IMR-90 (cell line): ENCODE measurements around the gene SGTB. TPM values are rescaled to one million over a fixed set of nuclear protein-coding genes. Genes with fewer than 3 reads are reported as not detected.

Source experiments
- ATAC-seq: fragments of 200-7000 bp; cut with Tn5 transposase; 2 replicates; pipeline ENCODE4 v1.9.1; 2020; ENCODE audit warnings: low read depth, mild to moderate bottlenecking, moderate library complexity
- BruUV-seq: library from RNA; stranded (reverse); fragments of 400-500 nt; replicated peaks from 2 replicates; lab custom pipeline; 2021; lab: Mats Ljungman, UMichigan
- CTCF ChIA-PET: fragments of 300-600 bp; formaldehyde crosslinking; extraction: SDS; loops from one replicate; lab custom pipeline; 2021; ENCODE audit warnings: antibody characterized with exemption; lab: Yijun Ruan, JAX
- POLR2A ChIA-PET: fragments of 300-600 bp; sonication (Branson Sonifier 250); formaldehyde crosslinking; loops from one replicate; lab custom pipeline; 2022; ENCODE audit warnings: antibody characterized with exemption; ENCODE audit not compliant: unreplicated experiment; lab: Charles Lee
- DNase-seq: peaks from one replicate; pipeline ENCODE4 v3.0.0; 2013
- H2AFZ ChIP-seq: replicated peaks from 2 replicates; pipeline ENCODE3; 2013; ENCODE audit warnings: low read length, mild to moderate bottlenecking; ENCODE audit not compliant: poor library complexity
- H2AK5ac ChIP-seq: 2 replicates; pipeline ENCODE4 v1.6.1; 2013; ENCODE audit warnings: low read depth, low read length, inconsistent platforms
- H2AK9ac ChIP-seq: replicated peaks from 2 replicates; pipeline ENCODE3; 2013; ENCODE audit warnings: mild to moderate bottlenecking, low read depth, low read length, moderate library complexity; ENCODE audit not compliant: poor library complexity
- H2BK120ac ChIP-seq: 2 replicates; pipeline ENCODE4 v1.6.1; 2013; ENCODE audit warnings: low read depth, low read length, inconsistent platforms
- H2BK15ac ChIP-seq: 3 replicates; pipeline ENCODE4 v1.6.1; 2013; ENCODE audit warnings: low read depth, low read length, inconsistent platforms
- H2BK20ac ChIP-seq: 2 replicates; pipeline ENCODE4 v1.6.1; 2013; ENCODE audit warnings: low read depth, mild to moderate bottlenecking, inconsistent platforms, low read length, moderate library complexity
- H2BK5ac ChIP-seq: 2 replicates; pipeline ENCODE4 v1.6.1; 2013; ENCODE audit warnings: mild to moderate bottlenecking, low read depth, low read length, inconsistent platforms; ENCODE audit not compliant: poor library complexity, severe bottlenecking
- H3K14ac ChIP-seq: replicated peaks from 2 replicates; pipeline ENCODE4 v1.6.1; 2013; ENCODE audit warnings: low read depth, low read length, inconsistent platforms
- H3K18ac ChIP-seq: 2 replicates; pipeline ENCODE4 v1.6.1; 2013; ENCODE audit warnings: low read depth, low read length, control low read depth
- H3K23ac ChIP-seq: 2 replicates; pipeline ENCODE4 v1.6.1; 2013; ENCODE audit warnings: low read depth, low read length, inconsistent platforms
- H3K27ac ChIP-seq: 2 replicates; pipeline ENCODE4 v1.5.1; 2013; ENCODE audit warnings: mild to moderate bottlenecking, control low read depth, low read length; ENCODE audit not compliant: insufficient read depth
- H3K27me3 ChIP-seq: 2 replicates; pipeline ENCODE4 v1.6.1; 2013; ENCODE audit warnings: low read length; ENCODE audit not compliant: control insufficient read depth, insufficient read depth
- H3K36me3 ChIP-seq: 2 replicates; pipeline ENCODE4 v1.6.1; 2013; ENCODE audit warnings: low read length, mixed read lengths; ENCODE audit not compliant: control insufficient read depth, insufficient read depth
- H3K4ac ChIP-seq: 2 replicates; pipeline ENCODE4 v1.6.1; 2013; ENCODE audit warnings: low read depth, low read length, inconsistent platforms
- H3K4me1 ChIP-seq: 2 replicates; pipeline ENCODE4 v1.6.1; 2013; ENCODE audit warnings: low read length, mixed read lengths; ENCODE audit not compliant: control insufficient read depth, insufficient read depth
- H3K4me2 ChIP-seq: 2 replicates; pipeline ENCODE4 v1.6.1; 2013; ENCODE audit warnings: low read depth, mild to moderate bottlenecking, control low read depth, low read length, moderate library complexity
- H3K4me3 ChIP-seq: 2 replicates; pipeline ENCODE4 v1.5.1; 2013; ENCODE audit warnings: low read depth, mild to moderate bottlenecking, control low read depth, low read length, moderate library complexity; ENCODE audit not compliant: insufficient read depth
- H3K56ac ChIP-seq: 2 replicates; pipeline ENCODE4 v1.6.1; 2013; ENCODE audit warnings: low read length, inconsistent platforms; ENCODE audit not compliant: insufficient read depth; ENCODE audit errors: extremely low read depth
- H3K79me1 ChIP-seq, 2 experiments: 2 replicates each; pipeline ENCODE4 v1.6.1; 2013; ENCODE audit warnings: low read length in 2 of 2, inconsistent platforms in 1 of 2, low read depth in 1 of 2
- H3K9ac ChIP-seq: 2 replicates; pipeline ENCODE4 v1.6.1; 2013; ENCODE audit warnings: low read depth, low read length, control low read depth
- H3K9me1 ChIP-seq: 2 replicates; pipeline ENCODE4 v1.6.1; 2013; ENCODE audit warnings: low read length, inconsistent platforms; ENCODE audit not compliant: insufficient read depth
- H3K9me3 ChIP-seq: 2 replicates; pipeline ENCODE4 v1.6.1; 2013; ENCODE audit warnings: low read length; ENCODE audit not compliant: control insufficient read depth, insufficient read depth
- H4K20me1 ChIP-seq: 2 replicates; pipeline ENCODE4 v1.6.1; 2013; ENCODE audit warnings: low read length, inconsistent platforms; ENCODE audit not compliant: insufficient read depth
- H4K5ac ChIP-seq: 2 replicates; pipeline ENCODE4 v1.6.1; 2013; ENCODE audit warnings: mild to moderate bottlenecking, low read depth, low read length, control low read depth
- H4K8ac ChIP-seq, 2 experiments: 2 replicates each; pipeline ENCODE4 v1.6.1; 2013; ENCODE audit warnings: low read depth in 2 of 2, low read length in 2 of 2, control low read depth in 1 of 2, inconsistent platforms in 1 of 2
- H4K91ac ChIP-seq: 2 replicates; pipeline ENCODE4 v1.6.1; 2013; ENCODE audit warnings: low read depth, low read length, inconsistent platforms; ENCODE audit not compliant: insufficient read depth
- MAFK ChIP-seq: IDR thresholded peaks from 2 replicates; pipeline ENCODE4 v1.6.1; 2012; ENCODE audit warnings: low read depth, low read length, improper control_type of control experiment
- WGBS, 2 experiments: methylation state at CpG; one replicate each; pipeline versions ENCODE4 v1.1.5 to v1.1.7; 2013; ENCODE audit warnings: missing lambda C conversion rate in 2 of 2; ENCODE audit not compliant: insufficient read length in 1 of 2; ENCODE audit errors: extremely low coverage in 2 of 2; 5-methylcytosine and 5-hydroxymethylcytosine counted together
- dilution Hi-C: fragments of 300-500 bp; cut with HindIII; formaldehyde crosslinking; loops from one replicate; pipeline ENCODE4 v1.14.3; 2018; ENCODE audit warnings: low sequenced_read_pairs; ENCODE audit not compliant: unreplicated experiment
- in situ Hi-C: fragments of 300-500 bp; cut with MboI; formaldehyde crosslinking; loops from 3 replicates; pipeline ENCODE4 v1.14.3; 2019; ENCODE audit warnings: low sequenced_read_pairs, inconsistent platforms, mixed read lengths
- intact Hi-C: fragments of 100-400 bp; cut with micrococcal nuclease; formaldehyde crosslinking; loops from 2 replicates; pipeline ENCODE4 v1.10.0; 2022
- polyA plus RNA-seq, 3 experiments: library from polyadenylated mRNA; depleted of rRNA; stranded (reverse); fragments of >200 nt; gene quantifications; 2 replicates each; pipeline ENCODE4 v1.2.3, GENCODE V29; 2012; ENCODE audit warnings: low replicate concordance in 1 of 3
- total RNA-seq: library from RNA; depleted of rRNA; stranded (reverse); fragments of >200 nt; gene quantifications from 2 replicates; pipeline ENCODE4 v1.2.3, GENCODE V29; 2012

SGTB gene
- total and polyA plus RNA-seq, 2 of the 4 experiments (the other 2 are of a cell fraction): 7.5 to 15.1 TPM

GRCh38 chr5:65704621-65705239 lies 17.2 kb downstream of the SGTB start:
- dilution Hi-C loops: no loop called here
- WGBS, 2 experiments: no CpG with 5 or more reads among the region's 2 CpGs
- Histone ChIP-seq H3K18ac (no peak overlapping the region), H3K27ac (no peak overlapping the region), H2BK20ac (no peak overlapping the region), H4K20me1 (no peaks in the 10 kb centered on the region), H4K91ac (no peak overlapping the region), H3K23ac (no peak overlapping the region), H2AK5ac (no peak overlapping the region), H2BK120ac (no peak overlapping the region), H3K14ac (no peak overlapping the region), H3K56ac (no peak overlapping the region), H3K27me3 (no peaks in the 10 kb centered on the region), H4K8ac (no peak overlapping the region), H3K4ac (no peak overlapping the region), H2AFZ (no peak overlapping the region), H2AK9ac (no peak overlapping the region), H3K9ac (no peak overlapping the region), H4K5ac (no peak overlapping the region), H2BK15ac (no peak overlapping the region), H3K4me2 (no peak overlapping the region), H2BK5ac (no peak overlapping the region), H3K4me3 (no peak overlapping the region), H3K79me1 (peaks cover 0 to 6% of the 10 kb centered on the region in 2 experiments; a peak in 2 of 4 replicates), H3K9me3 (no peaks in the 10 kb centered on the region), H3K9me1 (no peaks in the 10 kb centered on the region), H3K36me3 (peaks cover 18% of the 10 kb centered on the region; the same call in 1 of the 2 replicates), H3K4me1 (no peaks in the 10 kb centered on the region)
- ChIA-PET POLR2A (interaction anchor here (0.7 kb wide), 1 partner anchor 93 kb away, joined by 3 read pairs; no protein-coding TSS in a partner anchor), CTCF (no interaction called here)
- intact Hi-C loops: no loop called here
- in situ Hi-C loops: no loop called here
- no peak for TF ChIP-seq MAFK
- ATAC-seq (no peak), DNase-seq (no peak)
- no TSS peak for BruUV-seq
